Measurements from ENCODE around the gene LINGO1.

LINGO1 gene

GRCh38 chr15:77595231-77595630, 37.5 kb downstream of the LINGO1 start:
- DNase-seq (ENCODE audit: low spot score) = no peak

GRCh38 chr15:77592758-77593157, 40.0 kb downstream of the LINGO1 start:
- DNase-seq (ENCODE audit: low spot score) = no peak

GRCh38 chr15:77591968-77592613, 40.6 kb downstream of the LINGO1 start:
- DNase-seq (ENCODE audit: low spot score) = no peak

- DNase-seq (ENCODE audit: low spot score) = no peak
These were observed 42.9 kb downstream of the LINGO1 start for GRCh38 chr15:77589839-77590238.

GRCh38 chr15:77588126-77588525, 44.6 kb downstream of the LINGO1 start:
- DNase-seq (ENCODE audit: low spot score) = no peak

GRCh38 chr15:77584691-77585090, 48.0 kb downstream of the LINGO1 start:
- no peak for DNase-seq (ENCODE audit: low spot score)

GRCh38 chr15:77584201-77584600, 48.5 kb downstream of the LINGO1 start:
- DNase-seq (ENCODE audit: low spot score) = no peak

- DNase-seq (ENCODE audit: low spot score) = no peak
These were observed 49.9 kb downstream of the LINGO1 start for GRCh38 chr15:77582763-77583162.

- DNase-seq (ENCODE audit: low spot score) = no peak
These were observed 50.7 kb downstream of the LINGO1 start for GRCh38 chr15:77581896-77582569.

GRCh38 chr15:77580996-77581682, 51.6 kb downstream of the LINGO1 start:
- no peak for DNase-seq (ENCODE audit: low spot score)

GRCh38 chr15:77579498-77580188, 53.1 kb downstream of the LINGO1 start:
- DNase-seq (ENCODE audit: low spot score) = no peak

GRCh38 chr15:77578641-77579372, 53.9 kb downstream of the LINGO1 start:
- no peak for DNase-seq (ENCODE audit: low spot score)

GRCh38 chr15:77577366-77577950, 55.3 kb downstream of the LINGO1 start:
- no peak for DNase-seq (ENCODE audit: low spot score)

GRCh38 chr15:77576538-77576937, 56.2 kb downstream of the LINGO1 start:
- no peak for DNase-seq (ENCODE audit: low spot score)

- no peak for DNase-seq (ENCODE audit: low spot score)
These were observed 57.3 kb downstream of the LINGO1 start for GRCh38 chr15:77575203-77575934.

- no peak for DNase-seq (ENCODE audit: low spot score)
These were observed 58.0 kb downstream of the LINGO1 start for GRCh38 chr15:77574521-77575202.

- no peak for DNase-seq (ENCODE audit: low spot score)
These were observed 58.9 kb downstream of the LINGO1 start for GRCh38 chr15:77573802-77574201.

- DNase-seq (ENCODE audit: low spot score) = no peak
These were observed 60.5 kb downstream of the LINGO1 start for GRCh38 chr15:77572186-77572585.

- DNase-seq (ENCODE audit: low spot score) = no peak
These were observed 61.0 kb downstream of the LINGO1 start for GRCh38 chr15:77571741-77572140.

GRCh38 chr15:77571181-77571580, 61.5 kb downstream of the LINGO1 start:
- DNase-seq (ENCODE audit: low spot score) = no peak

All from AG08396 (cell line).